KOPT-K1 (cell line): ENCODE data around the gene FSIP1.

Experiments
- H3K27ac ChIP-seq: fragments of 200-600 bp; sonication (generic); 2 replicates; pipeline ENCODE4 v1.5.1; 2016; ENCODE audit warnings: antibody characterized with exemption, mild to moderate bottlenecking, low read depth, low read length; ENCODE audit not compliant: poor library complexity, severe bottlenecking
- H3K36me3 ChIP-seq: fragments of 200-600 bp; sonication (generic); 2 replicates; pipeline ENCODE4 v1.5.1; 2017; ENCODE audit warnings: antibody characterized with exemption, mild to moderate bottlenecking, low read length, moderate library complexity; ENCODE audit not compliant: insufficient read depth
- H3K9me3 ChIP-seq: fragments of 200-600 bp; sonication (generic); 2 replicates; pipeline ENCODE4 v1.5.1; 2017; ENCODE audit warnings: antibody characterized with exemption, low read length, mild to moderate bottlenecking; ENCODE audit not compliant: insufficient read depth, poor library complexity, severe bottlenecking

FSIP1 gene

GRCh38 chr15:39649757-39650156, 132.9 kb downstream of the FSIP1 start:
- Histone ChIP-seq H3K27ac (no peak overlapping the region), H3K36me3 (no peaks in the 10 kb centered on the region), H3K9me3 (no peaks in the 10 kb centered on the region)

GRCh38 chr15:39646425-39646824, 136.2 kb downstream of the FSIP1 start:
- no peak overlapping the region for H3K27ac ChIP-seq
- H3K36me3 ChIP-seq: no peaks in the 10 kb centered on the region
- H3K9me3 ChIP-seq: no peaks in the 10 kb centered on the region

GRCh38 chr15:39645976-39646257, 136.7 kb downstream of the FSIP1 start:
- H3K36me3 ChIP-seq: no peaks in the 10 kb centered on the region
- no peak overlapping the region for H3K27ac ChIP-seq
- H3K9me3 ChIP-seq: no peaks in the 10 kb centered on the region

- H3K36me3 ChIP-seq: no peaks in the 10 kb centered on the region
- H3K9me3 ChIP-seq: no peaks in the 10 kb centered on the region
- H3K27ac ChIP-seq: no peak overlapping the region
These were observed 137.3 kb downstream of the FSIP1 start for GRCh38 chr15:39645138-39645975.

- Histone ChIP-seq H3K36me3 (no peaks in the 10 kb centered on the region), H3K27ac (no peak overlapping the region), H3K9me3 (no peaks in the 10 kb centered on the region)
These were observed 138.5 kb downstream of the FSIP1 start for GRCh38 chr15:39644136-39644535.

GRCh38 chr15:39643727-39644126, 138.9 kb downstream of the FSIP1 start:
- H3K27ac ChIP-seq: no peak overlapping the region
- no peaks in the 10 kb centered on the region for H3K36me3 ChIP-seq
- no peaks in the 10 kb centered on the region for H3K9me3 ChIP-seq

- no peaks in the 10 kb centered on the region for H3K9me3 ChIP-seq
These were observed 140.5 kb downstream of the FSIP1 start for GRCh38 chr15:39642011-39642640.

GRCh38 chr15:39641191-39641889, 141.3 kb downstream of the FSIP1 start:
- Histone ChIP-seq H3K27ac (no peak overlapping the region), H3K36me3 (no peaks in the 10 kb centered on the region), H3K9me3 (no peaks in the 10 kb centered on the region)

More at GRCh38 chr15:39642011-39642640, 140.5 kb downstream of the FSIP1 start:
- Histone ChIP-seq H3K36me3 (no peaks in the 10 kb centered on the region), H3K27ac (no peak overlapping the region)

GRCh38 chr15:39640665-39641064, 142.0 kb downstream of the FSIP1 start:
- Histone ChIP-seq H3K27ac (no peak overlapping the region), H3K9me3 (no peaks in the 10 kb centered on the region)

GRCh38 chr15:39639037-39639436, 143.6 kb downstream of the FSIP1 start:
- Histone ChIP-seq H3K27ac (no peak overlapping the region), H3K9me3 (no peaks in the 10 kb centered on the region), H3K36me3 (no peaks in the 10 kb centered on the region)

More at GRCh38 chr15:39640665-39641064, 142.0 kb downstream of the FSIP1 start:
- H3K36me3 ChIP-seq: no peaks in the 10 kb centered on the region

GRCh38 chr15:39638041-39638440, 144.6 kb downstream of the FSIP1 start:
- H3K9me3 ChIP-seq: no peaks in the 10 kb centered on the region
- no peaks in the 10 kb centered on the region for H3K36me3 ChIP-seq
- H3K27ac ChIP-seq: no peak overlapping the region

- Histone ChIP-seq H3K9me3 (peaks cover 1% of the 10 kb centered on the region), H3K36me3 (no peaks in the 10 kb centered on the region), H3K27ac (no peak overlapping the region)
These were observed 151.3 kb downstream of the FSIP1 start for GRCh38 chr15:39631357-39631756.

- Histone ChIP-seq H3K27ac (no peak overlapping the region), H3K36me3 (no peaks in the 10 kb centered on the region), H3K9me3 (peaks cover 5% of the 10 kb centered on the region)
These were observed 152.7 kb downstream of the FSIP1 start for GRCh38 chr15:39629906-39630305.

GRCh38 chr15:39629371-39629770, 153.3 kb downstream of the FSIP1 start:
- Histone ChIP-seq H3K36me3 (no peaks in the 10 kb centered on the region), H3K27ac (no peak overlapping the region), H3K9me3 (peaks cover 5% of the 10 kb centered on the region)

GRCh38 chr15:39628546-39629257, 153.9 kb downstream of the FSIP1 start:
- Histone ChIP-seq H3K9me3 (peaks cover 5% of the 10 kb centered on the region), H3K36me3 (no peaks in the 10 kb centered on the region), H3K27ac (no peak overlapping the region)
